ENCODE measurements around the gene SEZ6. TPM values are rescaled to one million over a fixed set of nuclear protein-coding genes. Genes with fewer than 3 reads are reported as not detected.
A peak's percentile ranks its signal among the peaks of the same experiment; 100 is the strongest.

The SEZ6 gene
- total and polyA plus RNA-seq, 2 donors (not counting 1 experiment from before 2014, with no cell fraction given), result not detected

DNA sequence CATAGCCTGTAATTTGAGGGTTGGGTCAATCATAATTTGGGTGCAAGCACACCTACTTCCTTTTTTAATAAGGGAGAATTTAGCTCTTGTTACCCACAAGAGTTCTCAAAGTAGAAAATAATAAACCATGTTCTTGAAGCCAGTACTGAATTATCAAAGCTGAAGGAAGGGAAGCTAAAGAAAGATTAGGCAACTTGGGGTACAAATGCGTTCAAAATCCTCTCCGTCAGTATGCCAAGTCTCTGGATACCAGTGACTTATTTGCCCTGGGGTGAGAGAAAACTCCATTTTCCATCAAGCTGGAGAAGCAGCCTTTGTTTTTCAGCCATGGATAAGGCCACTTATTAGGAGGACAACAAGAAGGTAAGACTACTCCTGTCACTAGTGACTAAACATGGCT lies 79.5 kb downstream of the SEZ6 start:
- no peak for TF ChIP-seq CTCF (IDR thresholded peaks at IDR 0.05)
- TF ChIP-seq EZH2 (IDR thresholded peaks at IDR 0.05; ENCODE audit: borderline replicate concordance, insufficient read depth, low read depth, low read length, poor library complexity, severe bottlenecking), result no peak
- POLR2A ChIA-PET, result no interaction called here
- peaks cover 86% of the 10 kb centered on the region for H3K79me2 ChIP-seq (ENCODE audit: control insufficient read depth, insufficient read depth, low read length)

DNA sequence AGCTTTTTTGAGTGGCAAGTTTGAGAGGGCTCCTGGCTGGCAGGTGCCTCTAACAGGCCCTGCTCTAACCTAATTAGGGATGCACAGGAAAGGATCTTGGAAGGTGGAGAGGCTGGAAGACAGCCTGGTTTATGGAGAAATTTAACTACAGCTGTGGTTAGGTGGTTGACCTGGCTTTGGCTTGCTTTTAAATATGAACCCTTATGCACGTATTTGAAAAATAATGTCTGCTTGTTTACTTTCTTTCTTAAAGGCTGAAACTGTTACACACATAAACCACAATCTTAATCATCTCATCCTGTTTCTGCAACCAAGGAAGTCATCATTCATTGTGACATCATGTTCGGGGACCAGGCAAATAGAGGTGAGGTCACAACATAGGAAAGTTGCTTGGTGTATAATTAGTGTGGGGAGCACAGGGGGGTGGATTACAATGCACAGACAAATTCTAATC lies 79.9 kb downstream of the SEZ6 start:
- CTCF ChIA-PET, result interaction anchor here (0.7 to 2.1 kb wide), 10 partner anchors 10 to 199 kb away, joined by 3 to 7 read pairs (median 4); partner anchors contain the start of genes PHF12 and TLCD1
- peak; percentile 87 for ATAC-seq (ENCODE audit: low read depth)
- no peak overlapping the region for H3K4me3 ChIP-seq (ENCODE audit: control extremely low read depth in 1 of 5, extremely low read depth in 1 of 5, insufficient read depth in 1 of 5, low read depth in 2 of 5, low read length in 4 of 5)

More for the DNA sequence above, 79.5 kb downstream of the SEZ6 start:
- Mint-ChIP-seq H3K27ac (peak overlapping the region; percentile 89), H3K4me3 (peak overlapping the region; percentile 72), H3K9me3 (ENCODE audit: insufficient read depth) (peaks cover 2% of the 10 kb centered on the region), H3K4me1 (peaks cover 49% of the 10 kb centered on the region), H3K27me3 (no peaks in the 10 kb centered on the region)
- Histone ChIP-seq H2AFZ (ENCODE audit: insufficient read depth, low read depth, low read length, poor library complexity, severe bottlenecking) (no peak overlapping the region), H4K20me1 (ENCODE audit: control insufficient read depth, insufficient read depth, low read length, poor library complexity, severe bottlenecking) (peaks cover 50% of the 10 kb centered on the region), H3K4me1 (ENCODE audit: control insufficient read depth in 2 of 2, insufficient read depth in 2 of 2, low read length in 2 of 2) (peaks cover 23 to 27% of the 10 kb centered on the region in 2 donors), H3K27me3 (replicated peaks in 1 of 4; ENCODE audit: control extremely low read depth in 1 of 4, control insufficient read depth in 3 of 4, insufficient read depth in 4 of 4, low read length in 3 of 4) (no peaks in the 10 kb centered on the region), H3K27ac (ENCODE audit: low read length in 2 of 2) (peak overlapping the region; percentile 63 to 74), H3K4me2 (replicated peaks; ENCODE audit: low read depth, low read length, poor library complexity, severe bottlenecking) (peak overlapping the region; percentile 32), H3K9ac (ENCODE audit: low read length) (peak overlapping the region; percentile 24), H3K9me3 (ENCODE audit: control extremely low read depth in 1 of 3, control insufficient read depth in 2 of 3, insufficient read depth in 1 of 3, low read length in 2 of 3) (no peaks in the 10 kb centered on the region), H3K4me3 (ENCODE audit: control extremely low read depth in 1 of 5, extremely low read depth in 1 of 5, insufficient read depth in 1 of 5, low read depth in 2 of 5, low read length in 4 of 5) (no peak overlapping the region), H3K36me3 (replicated peaks in 1 of 2; ENCODE audit: control extremely low read depth in 1 of 2, control insufficient read depth in 1 of 2, extremely low read depth in 1 of 2, insufficient read depth in 2 of 2, low read length in 1 of 2) (peaks cover 0 to 65% of the 10 kb centered on the region in 2 experiments)
- no peak for DNase-seq
- CTCF ChIA-PET, result interaction anchor here (0.6 to 2.2 kb wide), 15 partner anchors 10 to 200 kb away, joined by 3 to 14 read pairs (median 5); partner anchors contain the start of genes DHRS13, PHF12 and TLCD1
- 50% methylated on average over 2 of the region's 2 CpGs for WGBS (ENCODE audit: insufficient coverage)
- intact Hi-C loops (cut with micrococcal nuclease), result no loop called here
- no peak for ATAC-seq (ENCODE audit: low read depth)

More for the DNA sequence above, 79.9 kb downstream of the SEZ6 start:
- Histone ChIP-seq H3K9me3 (ENCODE audit: control extremely low read depth in 1 of 3, control insufficient read depth in 2 of 3, insufficient read depth in 1 of 3, low read length in 2 of 3) (no peaks in the 10 kb centered on the region), H3K27ac (ENCODE audit: low read length in 2 of 2) (peak overlapping the region; percentile 63 to 74), H3K79me2 (ENCODE audit: control insufficient read depth, insufficient read depth, low read length) (peaks cover 81% of the 10 kb centered on the region), H3K4me2 (replicated peaks; ENCODE audit: low read depth, low read length, poor library complexity, severe bottlenecking) (peak overlapping the region; percentile 32), H3K36me3 (replicated peaks in 1 of 2; ENCODE audit: control extremely low read depth in 1 of 2, control insufficient read depth in 1 of 2, extremely low read depth in 1 of 2, insufficient read depth in 2 of 2, low read length in 1 of 2) (peaks cover 0 to 68% of the 10 kb centered on the region in 2 experiments), H3K27me3 (replicated peaks in 1 of 4; ENCODE audit: control extremely low read depth in 1 of 4, control insufficient read depth in 3 of 4, insufficient read depth in 4 of 4, low read length in 3 of 4) (no peaks in the 10 kb centered on the region), H3K9ac (ENCODE audit: low read length) (peak overlapping the region; percentile 12), H2AFZ (ENCODE audit: insufficient read depth, low read depth, low read length, poor library complexity, severe bottlenecking) (no peak overlapping the region), H4K20me1 (ENCODE audit: control insufficient read depth, insufficient read depth, low read length, poor library complexity, severe bottlenecking) (peaks cover 46% of the 10 kb centered on the region), H3K4me1 (ENCODE audit: control insufficient read depth in 2 of 2, insufficient read depth in 2 of 2, low read length in 2 of 2) (peaks cover 23 to 27% of the 10 kb centered on the region in 2 donors)
- H3K27ac Mint-ChIP-seq, result peak overlapping the region; percentile 89
- POLR2A ChIA-PET, result no interaction called here
- H3K9me3 Mint-ChIP-seq (ENCODE audit: insufficient read depth), result peaks cover 2% of the 10 kb centered on the region
- intact Hi-C loops (cut with micrococcal nuclease), result no loop called here
- no peaks in the 10 kb centered on the region for H3K27me3 Mint-ChIP-seq
- WGBS (ENCODE audit: insufficient coverage), result no CpG with 5 or more reads among the region's 2 CpGs
- peak overlapping the region; percentile 72 for H3K4me3 Mint-ChIP-seq
- H3K4me1 Mint-ChIP-seq, result peaks cover 49% of the 10 kb centered on the region
- DNase-seq, result peak; percentile 61
- TF ChIP-seq CTCF (IDR thresholded peaks at IDR 0.05), result no peak
- no peak for TF ChIP-seq EZH2 (IDR thresholded peaks at IDR 0.05; ENCODE audit: borderline replicate concordance, insufficient read depth, low read depth, low read length, poor library complexity, severe bottlenecking)
